ENCODE measurements around the gene CDC7.

CDC7 gene

GRCh38 chr1:91549041-91549735 is 48.5 kb downstream of the CDC7 start:
- DNase-seq: no peak

DNA sequence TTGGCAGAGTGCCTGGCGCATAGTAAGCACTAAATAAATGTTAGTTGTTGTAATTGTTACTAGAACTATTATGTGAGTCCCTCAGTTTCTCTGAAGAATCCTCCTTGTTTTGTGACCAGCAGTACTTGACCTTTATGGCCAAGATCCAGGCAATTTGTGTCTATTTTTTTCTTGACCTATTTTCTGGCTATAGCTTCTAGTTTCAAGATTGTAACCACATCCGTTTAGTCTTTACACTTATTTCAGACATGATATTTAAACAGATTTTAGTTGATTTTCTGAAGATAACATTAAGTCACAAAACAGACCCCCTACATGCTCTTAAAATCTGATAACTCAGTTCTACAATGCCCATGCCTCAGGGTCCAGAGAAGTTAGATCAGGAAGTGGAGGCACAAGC is 50.3 kb downstream of the CDC7 start:
- DNase-seq: no peak

GRCh38 chr1:91552091-91552490 is 51.4 kb downstream of the CDC7 start:
- DNase-seq: no peak

DNA sequence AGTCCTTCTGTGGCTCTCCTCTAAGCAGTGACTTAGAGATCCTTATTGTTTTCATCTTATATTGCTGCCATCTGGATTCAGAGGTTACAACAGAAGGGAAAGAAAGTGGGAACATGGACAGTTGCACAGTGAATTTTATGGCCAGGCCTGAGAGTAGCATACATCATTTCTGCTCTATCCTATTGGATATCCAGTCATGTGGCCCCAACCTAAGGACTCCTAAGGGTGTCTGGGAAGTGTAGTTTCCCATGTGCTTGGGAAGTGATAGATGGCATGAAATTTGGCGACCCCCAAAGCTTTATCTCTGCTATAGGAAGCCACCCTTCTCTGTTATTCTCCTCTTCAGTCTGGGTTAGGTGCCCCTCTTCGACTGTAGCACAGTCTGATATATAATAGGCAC is 51.9 kb downstream of the CDC7 start:
- DNase-seq: no peak

DNA sequence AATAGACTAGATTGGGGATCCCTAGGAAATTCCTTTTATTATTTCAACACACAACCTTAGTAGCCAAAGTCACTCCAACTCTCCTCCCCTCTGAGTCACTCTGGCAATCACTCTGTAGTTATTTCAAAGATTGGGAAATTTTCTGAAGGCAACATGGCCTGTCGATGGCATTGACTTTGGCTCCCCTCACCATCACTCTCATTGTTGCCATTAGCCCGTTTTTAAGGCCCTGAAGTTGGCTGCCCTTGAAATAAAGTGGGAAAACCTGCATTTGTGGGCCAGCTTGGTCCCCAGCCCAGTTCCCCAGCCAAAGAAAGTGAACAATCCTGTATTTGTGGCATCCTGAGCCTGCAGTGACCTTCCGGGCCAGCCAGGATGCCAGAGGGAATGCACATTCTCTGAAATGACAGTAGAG is 52.5 kb downstream of the CDC7 start:
- DNase-seq: no peak

- no peak for DNase-seq
Measured at GRCh38 chr1:91555074-91555730, 54.6 kb downstream of the CDC7 start.

GRCh38 chr1:91555821-91556531 is 55.3 kb downstream of the CDC7 start:
- peak; percentile 31 for DNase-seq

DNA sequence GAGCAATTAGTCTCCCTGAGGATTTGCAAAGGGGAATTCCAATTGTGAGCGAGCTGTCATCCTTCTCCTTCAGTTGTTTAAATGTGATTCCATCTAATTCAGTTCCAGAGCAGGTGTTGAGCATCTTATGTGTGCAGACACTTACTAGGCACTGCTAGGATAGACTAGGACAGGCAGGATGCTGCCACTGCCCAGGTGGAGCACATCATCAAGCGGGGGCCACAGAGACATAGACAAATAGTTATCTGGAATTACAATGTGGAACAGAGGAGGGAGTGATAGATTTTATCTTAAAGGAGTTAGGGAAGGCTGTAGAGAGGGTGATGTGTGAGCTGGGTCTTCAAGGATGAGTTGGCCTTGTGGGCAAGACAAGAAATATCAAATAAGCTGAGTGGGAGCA is 55.9 kb downstream of the CDC7 start:
- no peak for DNase-seq

DNA sequence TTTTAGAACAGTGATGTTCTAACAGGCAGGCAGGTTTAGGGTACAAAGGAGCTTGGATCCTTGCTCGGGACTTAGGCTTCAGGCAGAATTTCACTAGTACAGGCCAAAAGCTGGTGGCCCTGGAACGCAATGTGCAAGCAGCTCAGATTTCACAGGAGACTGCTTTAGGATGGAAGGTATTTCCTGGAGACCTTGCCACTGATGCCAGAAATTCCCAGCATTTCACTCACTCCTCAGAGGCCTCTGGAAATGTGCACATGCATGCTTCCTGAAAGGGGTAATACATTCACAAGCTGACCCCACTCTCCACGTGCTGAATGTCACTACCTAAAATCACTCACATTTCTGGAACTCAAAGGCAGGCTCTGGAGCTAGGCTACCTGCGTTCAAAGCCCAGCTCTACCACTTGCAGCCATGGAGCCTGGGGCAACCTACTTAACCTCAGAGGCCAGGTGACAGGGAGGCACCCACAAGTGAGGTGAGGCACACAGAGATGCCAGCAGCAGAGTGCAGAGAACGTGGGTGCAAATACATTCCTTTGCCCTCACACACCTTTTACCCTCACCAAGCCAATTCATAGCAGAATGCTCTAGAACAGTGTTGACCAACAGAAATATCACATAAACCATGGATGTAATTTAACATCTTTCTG is 56.5 kb downstream of the CDC7 start:
- no peak for DNase-seq

- DNase-seq: no peak
Measured at GRCh38 chr1:91557826-91558225, 57.2 kb downstream of the CDC7 start.

GRCh38 chr1:91559046-91559750 is 58.5 kb downstream of the CDC7 start:
- no peak for DNase-seq

DNA sequence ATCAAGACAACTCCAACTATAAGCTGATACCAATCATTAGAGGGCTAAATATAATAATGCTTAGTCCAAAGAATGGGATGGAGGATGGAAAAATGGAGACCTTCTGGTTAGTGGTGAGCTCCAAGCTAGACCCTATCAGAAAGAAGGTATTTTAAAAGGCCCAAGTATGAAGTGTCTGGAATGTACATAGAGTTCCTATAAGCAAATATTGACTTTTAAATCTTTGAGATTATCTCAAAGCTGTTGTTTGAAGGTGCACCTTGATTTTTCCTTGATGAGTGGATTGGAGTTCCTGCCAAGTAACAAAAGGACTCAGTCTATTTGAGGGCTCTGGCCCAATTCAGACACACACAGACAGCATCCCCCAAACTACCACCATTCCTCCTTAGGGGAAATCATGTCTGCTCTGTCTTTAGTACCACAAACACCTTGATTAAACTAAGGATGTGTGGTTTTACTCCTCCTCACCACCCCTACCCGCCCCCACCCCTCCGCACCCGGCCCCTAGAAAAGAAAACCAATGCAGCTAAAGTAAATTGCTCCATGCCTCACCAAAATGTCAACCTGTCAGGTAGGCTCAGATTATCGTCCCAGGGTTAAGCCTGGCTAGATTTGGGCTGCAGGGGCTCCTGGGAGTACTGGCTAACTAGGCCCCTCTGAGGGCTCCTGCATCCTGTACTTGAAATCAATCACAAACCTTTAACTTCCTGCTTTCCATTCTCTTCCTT is 59.4 kb downstream of the CDC7 start:
- no peak for DNase-seq

DNA sequence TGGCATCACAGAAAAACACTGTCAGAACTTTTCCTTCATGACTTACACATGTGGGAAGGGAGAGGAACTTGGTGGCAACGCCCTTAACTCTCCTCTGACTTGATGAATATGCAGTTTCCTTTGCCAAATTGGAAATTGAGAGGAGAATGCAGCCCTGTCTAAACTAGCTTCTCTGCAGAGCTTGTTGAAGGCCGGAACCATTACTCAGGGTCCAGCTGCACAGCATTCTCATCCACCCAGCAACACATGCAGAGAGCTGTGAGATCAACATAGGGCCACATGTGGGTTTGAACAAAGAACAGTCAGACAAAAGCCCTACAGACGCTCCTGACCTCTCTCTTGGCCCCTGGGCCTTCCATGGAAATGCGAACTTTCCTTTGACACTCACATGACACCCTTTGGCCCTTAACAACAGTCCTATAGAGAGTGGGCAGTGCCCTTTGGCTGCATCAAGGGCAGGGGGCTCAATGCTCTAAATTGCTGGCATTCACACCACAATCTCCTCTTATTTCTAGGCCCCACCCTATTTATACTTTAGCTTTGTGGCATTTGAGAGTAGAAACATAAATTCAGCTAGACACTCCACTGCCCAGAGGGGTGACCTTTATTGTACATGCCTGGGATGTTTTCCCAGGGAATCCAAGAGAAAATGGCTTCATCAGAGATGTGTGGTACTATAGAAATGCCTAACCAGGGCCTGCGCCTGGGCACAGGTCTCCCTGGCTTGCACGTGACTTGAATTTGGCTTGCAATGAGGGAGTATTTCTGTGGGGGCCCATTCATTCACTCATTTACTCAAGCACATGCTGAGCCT is 64.4 kb downstream of the CDC7 start:
- no peak for DNase-seq

DNA sequence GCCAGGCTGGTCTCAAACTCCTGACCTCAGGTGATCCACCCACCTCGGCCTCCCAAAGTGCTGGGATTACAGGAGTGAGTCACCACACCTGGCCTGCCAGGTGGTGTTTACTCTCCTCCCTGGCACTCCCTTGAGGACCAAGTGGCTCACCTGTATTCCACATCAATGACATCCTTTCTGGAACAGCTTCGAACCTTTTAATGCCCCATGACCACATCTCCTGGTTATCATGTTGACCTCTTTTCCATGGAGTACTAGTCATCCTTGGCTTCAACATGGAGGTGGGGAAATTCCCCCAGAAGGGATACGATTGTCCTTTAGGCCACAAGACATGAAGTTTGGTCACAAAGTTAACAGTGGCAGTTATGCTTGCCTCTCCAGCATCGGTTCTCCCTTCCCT is 66.9 kb downstream of the CDC7 start:
- DNase-seq: no peak

DNA sequence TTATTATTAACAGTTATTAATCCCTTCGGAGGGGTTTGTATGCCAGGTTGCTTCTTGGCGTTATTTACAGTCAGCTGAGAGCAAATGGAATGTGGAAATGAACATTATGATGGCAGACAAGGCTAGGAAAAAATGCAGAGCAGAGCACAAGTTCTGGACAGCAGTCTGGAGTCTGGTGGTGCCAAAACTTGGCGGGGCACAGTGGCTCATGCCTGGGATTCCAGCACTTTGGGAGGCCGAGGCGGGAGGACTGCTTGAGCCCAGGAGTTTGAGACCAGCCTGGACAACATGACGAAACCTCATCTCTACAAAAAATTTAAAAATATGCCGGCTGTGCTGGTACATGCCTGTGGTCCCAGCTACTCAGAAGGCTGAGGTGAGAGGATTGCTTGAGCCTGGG is 67.6 kb downstream of the CDC7 start:
- DNase-seq: no peak

DNA sequence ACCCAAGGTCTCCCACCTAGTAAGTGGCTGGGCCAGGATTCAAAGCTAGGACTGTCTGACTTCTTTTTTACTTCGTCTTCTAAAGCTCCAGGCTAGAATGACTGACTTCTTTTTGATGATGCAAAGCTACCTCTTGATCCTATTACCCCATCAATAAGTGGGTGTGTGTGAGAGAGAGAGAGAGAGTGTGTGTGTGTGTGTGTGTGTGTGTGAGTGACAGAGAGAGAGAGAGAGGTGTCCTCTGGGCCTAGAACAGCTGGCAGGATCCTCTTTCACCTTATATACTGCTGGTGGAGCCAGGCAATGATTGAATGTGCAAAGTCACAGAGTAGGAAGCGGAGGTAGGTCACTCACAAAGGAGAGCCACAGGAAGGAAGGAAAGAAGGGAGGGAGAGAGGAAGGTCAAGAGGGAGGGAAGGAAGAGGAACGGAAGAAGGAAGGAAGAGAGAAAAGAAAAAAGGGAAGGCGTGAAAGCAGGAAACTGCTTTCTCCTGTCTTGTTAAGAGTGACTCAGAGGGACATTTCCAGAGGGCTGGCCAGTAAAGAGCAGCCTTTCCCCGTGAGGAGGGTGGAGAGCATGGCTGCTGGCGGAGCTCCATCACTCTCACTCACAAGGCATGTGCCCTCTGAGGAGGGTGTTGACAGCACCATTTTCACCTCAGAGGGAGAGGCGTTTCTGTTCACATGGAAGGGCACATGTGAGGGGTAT is 68.9 kb downstream of the CDC7 start:
- no peak for DNase-seq

- DNase-seq: no peak
Measured at GRCh38 chr1:91570120-91570448, 69.4 kb downstream of the CDC7 start.

- no peak for DNase-seq
Measured at GRCh38 chr1:91572044-91572443, 71.4 kb downstream of the CDC7 start.

Measured in activated CD4-positive, alpha-beta T cell treated with anti-CD3 and anti-CD28 coated beads for 1 hour (primary cell).